GM21381 (cell line): ENCODE data around the gene RIPK4.
A peak's percentile ranks its signal among the peaks of the same experiment; 100 is the strongest.

Experiments used
- ATAC-seq: cut with Tn5 transposase; IDR thresholded peaks from one replicate; pipeline ENCODE4 v1.9.1; 2021; ENCODE audit warnings: mild to moderate bottlenecking, moderate library complexity; ENCODE audit not compliant: unreplicated experiment

Gene RIPK4

GRCh38 chr21:41766883-41767605 is at the start of gene RIPK4:
RIPK4 (minus strand) TSS chr21:41767052; CDS start chr21:41767041, 11 bp downstream.
- peak; percentile 69 for ATAC-seq

- no peak for ATAC-seq
These were observed 49.1 kb upstream of the RIPK4 start for GRCh38 chr21:41815652-41816582.

GRCh38 chr21:41813226-41813625 is 46.4 kb upstream of the RIPK4 start:
- ATAC-seq = no peak

DNA sequence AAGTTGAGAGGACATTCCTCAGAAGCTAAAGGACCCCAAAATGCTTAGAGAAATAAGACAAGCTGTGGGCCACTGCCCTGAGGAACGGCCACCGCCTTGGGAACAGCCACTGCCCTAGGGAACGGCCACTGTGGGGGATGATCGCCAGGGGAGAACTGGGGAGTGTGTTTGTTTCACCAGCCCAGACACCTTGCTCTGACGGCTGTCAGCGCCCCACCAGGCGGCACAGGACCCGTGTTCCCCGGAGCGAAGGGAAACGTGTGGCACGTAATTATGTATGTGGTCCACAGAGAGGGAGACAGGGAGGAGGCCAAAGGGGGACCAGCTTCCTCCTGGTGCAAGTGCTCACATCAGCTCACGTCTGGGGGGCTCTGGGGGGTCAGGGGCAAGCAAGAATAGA is 45.8 kb upstream of the RIPK4 start:
- ATAC-seq = no peak

GRCh38 chr21:41810597-41810932 is 43.7 kb upstream of the RIPK4 start:
- no peak for ATAC-seq

GRCh38 chr21:41809891-41810596 is 43.2 kb upstream of the RIPK4 start:
- no peak for ATAC-seq

GRCh38 chr21:41808846-41809245 is 42.0 kb upstream of the RIPK4 start:
- no peak for ATAC-seq

DNA sequence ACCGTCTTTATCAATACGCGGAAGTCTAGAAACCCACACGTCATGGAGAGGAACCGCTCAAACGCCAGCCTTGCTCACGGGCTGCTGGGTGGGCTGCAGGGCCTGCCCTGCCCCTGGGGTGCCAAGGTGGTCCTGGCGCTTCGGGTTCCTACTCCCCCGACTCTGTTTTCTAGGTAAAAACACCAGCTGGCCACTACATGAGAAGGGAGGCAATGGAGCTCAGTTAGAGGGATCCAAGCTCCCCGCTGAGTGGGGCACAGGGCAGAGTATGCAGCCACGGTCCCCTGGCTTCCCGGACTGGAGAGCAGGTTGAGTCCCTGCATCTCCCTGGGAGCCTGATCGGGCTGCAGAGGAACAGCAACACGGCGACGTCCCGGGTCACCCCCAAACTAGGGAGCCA is 41.2 kb upstream of the RIPK4 start:
- ATAC-seq = no peak

DNA sequence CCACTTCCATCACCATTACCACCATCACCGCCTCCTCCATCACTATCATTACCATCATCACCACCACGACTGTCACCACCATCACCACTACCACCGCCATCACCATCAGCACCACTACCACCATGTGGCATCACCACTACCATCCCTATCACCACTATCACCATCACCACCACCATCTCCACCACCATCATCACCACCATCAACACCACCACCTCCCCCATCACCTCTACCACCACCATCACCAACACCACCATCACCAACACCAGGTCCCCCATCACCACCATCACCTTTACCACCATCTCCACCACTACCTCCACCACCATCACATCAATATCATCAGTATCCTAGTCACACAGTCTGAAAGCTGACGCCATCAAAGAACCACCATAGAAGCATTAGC is 39.9 kb upstream of the RIPK4 start:
- ATAC-seq = no peak

GRCh38 chr21:41805643-41806042 is 38.8 kb upstream of the RIPK4 start:
- ATAC-seq = no peak

DNA sequence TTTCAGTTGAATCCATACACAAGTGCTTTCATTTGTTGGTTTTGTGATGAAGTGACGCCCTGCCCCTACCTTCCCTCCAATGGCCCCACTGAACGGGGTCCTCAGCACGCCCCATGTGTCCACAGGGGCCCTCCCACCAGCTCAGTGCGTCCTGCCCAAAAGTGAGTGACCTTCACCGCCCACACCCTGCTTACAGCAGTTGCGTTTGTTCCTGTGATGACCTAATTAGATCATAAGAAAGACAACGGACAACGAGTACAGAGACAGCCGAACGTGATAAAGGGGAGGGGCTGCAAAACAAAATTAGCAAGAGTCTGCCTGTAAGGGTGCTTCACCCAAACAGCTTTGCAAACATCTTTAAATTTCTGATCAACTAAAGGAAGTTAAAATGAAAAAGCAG is 38.2 kb upstream of the RIPK4 start:
- ATAC-seq = no peak

DNA sequence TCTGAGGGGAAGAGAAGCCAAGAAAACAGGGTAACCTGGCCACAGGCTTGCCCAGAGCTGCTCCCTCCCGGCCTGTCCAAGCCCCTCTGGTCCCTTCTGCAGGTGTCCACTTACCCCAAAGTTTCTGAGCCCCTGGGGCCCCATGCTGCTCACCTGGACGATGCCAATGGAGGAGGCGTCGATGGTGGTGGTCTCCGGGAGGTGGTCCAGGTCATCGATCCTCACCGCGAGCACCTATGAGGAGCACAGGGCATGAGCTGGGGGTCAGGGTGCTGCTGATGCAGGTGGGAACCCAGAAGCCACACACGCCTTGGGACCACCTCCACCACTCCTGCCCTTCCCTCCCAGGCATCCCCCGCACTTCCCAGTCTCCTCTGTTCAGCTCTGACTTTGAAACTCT is 37.5 kb upstream of the RIPK4 start:
- ATAC-seq = no peak

- no peak for ATAC-seq
These were observed 36.5 kb upstream of the RIPK4 start for GRCh38 chr21:41803316-41803715.

GRCh38 chr21:41802684-41803083 is 35.8 kb upstream of the RIPK4 start:
- no peak for ATAC-seq

GRCh38 chr21:41802198-41802584 is 35.3 kb upstream of the RIPK4 start:
- no peak for ATAC-seq

DNA sequence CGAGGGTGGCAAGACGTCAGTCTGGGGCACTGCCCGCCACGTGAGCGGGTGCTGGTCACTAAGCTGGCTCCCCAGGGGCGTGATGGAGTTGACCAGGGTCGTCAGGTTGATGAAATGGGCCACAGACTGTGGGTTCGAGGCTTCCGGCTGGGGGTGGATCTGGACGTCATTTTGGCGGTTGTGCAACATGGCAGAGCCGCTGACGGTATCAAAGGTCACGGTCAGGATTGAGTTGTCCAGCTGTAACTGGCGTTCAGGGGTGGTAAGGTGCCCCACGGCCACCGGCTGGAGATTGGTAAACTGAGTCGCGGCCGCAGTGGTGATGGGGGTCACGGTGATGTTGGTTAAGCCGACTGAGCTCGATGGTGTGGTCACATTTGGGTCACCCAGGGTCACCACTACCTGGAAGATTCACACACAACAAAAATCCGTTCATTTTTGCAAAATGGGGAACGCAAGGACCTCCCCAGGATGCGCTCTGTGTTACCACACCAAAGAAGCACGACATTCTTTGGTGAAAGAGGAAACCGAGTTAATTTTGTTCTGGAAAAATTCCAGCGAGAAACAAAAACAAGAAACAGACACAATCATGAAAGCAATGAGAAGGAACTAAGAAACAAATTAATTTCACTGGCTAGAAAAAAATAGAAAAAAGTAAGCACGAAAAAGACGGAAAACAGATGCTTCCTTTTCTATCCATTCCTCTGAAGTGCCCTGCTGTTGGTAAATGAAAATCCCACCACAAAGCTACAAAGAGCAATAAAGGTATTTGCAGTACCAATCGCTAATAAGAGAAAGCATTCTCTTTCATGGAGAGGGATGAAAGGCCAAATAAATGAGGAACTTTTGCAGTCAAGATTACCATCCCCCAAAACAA is 34.7 kb upstream of the RIPK4 start:
- no peak for ATAC-seq

DNA sequence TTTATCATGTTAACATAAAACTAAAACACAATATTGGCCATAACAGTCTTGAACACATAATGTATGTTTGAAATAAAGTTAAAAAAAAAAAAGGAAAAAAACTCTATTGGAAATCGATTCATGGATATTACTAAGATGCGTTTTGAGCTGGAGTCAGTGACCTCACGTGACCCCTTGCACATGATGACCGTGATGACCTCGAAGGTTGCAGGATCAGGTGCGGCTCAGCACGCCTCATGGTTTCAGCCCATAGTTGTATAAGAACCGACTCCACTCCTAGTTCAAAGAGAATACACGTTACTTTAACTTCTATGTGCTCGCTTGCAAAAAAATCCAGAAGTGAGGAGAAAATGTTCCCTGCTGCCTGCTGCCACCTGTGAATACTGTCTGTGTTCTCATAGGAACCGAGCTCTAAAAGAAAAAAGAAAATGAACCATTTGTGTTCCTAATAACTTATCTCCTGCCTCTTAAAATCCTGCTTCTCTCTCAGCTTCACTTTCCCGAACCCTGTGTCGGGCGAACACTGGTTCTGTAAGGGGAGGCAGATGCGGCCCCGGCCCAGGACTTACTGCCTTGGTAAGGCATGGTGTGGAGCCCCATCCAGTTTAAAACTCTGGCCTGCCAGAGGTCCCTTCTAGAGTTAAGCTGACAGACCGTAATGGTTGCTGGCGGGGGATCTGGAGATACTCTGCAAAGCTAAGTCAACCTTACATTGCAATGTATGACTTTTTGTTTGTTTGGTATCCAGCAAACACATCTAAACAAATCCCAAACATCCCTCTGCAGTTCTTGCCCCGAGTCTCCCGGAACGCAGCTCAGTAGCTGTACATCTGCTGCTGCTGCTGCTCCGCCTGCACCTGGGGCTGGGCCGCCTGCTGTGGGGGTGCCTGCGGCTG is 33.8 kb upstream of the RIPK4 start:
- ATAC-seq = no peak

DNA sequence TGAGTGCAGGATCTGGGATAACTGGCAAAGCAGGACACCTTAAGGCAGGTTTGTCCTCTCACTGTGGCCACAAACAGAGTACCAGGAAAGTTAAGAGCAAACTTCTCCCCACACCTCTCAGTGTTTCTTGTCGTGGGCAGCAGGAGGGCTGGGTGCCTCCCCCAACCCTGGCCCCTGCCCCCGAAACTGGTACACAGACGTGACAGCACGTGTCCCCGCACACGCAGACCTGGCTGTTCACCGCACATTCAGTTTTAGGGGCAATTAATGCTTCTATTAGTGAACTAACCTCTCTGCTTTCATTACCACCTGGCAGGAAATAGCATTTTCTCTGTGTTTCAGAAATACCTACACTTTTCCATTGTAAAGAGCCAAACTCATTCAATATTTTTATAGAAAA is 32.9 kb upstream of the RIPK4 start:
- no peak for ATAC-seq

- no peak for ATAC-seq
These were observed 31.5 kb upstream of the RIPK4 start for GRCh38 chr21:41798326-41798725.
